Activated T-helper 9 cell treated with anti-CD3 and anti-CD28 coated beads, Interleukin-2, amount 50 U/mL, for 16 hours (primary cell): Measurements from ENCODE around the gene PREX1.
A peak's percentile ranks its signal among the peaks of the same experiment; 100 is the strongest.
"Not testable (repeated sequence)": the region's sequence is repeated elsewhere in the genome, so short reads cannot be mapped to it uniquely, and the experiment has no call there.

ENCODE experiments used
- DNase-seq: peaks from one replicate; pipeline ENCODE4 v3.0.0-alpha.2; 2020; ENCODE audit warnings: low read depth

PREX1 gene

GRCh38 chr20:48826480-48826879 lies 1.3 kb downstream of the PREX1 start:
- not testable (repeated sequence) for DNase-seq

GRCh38 chr20:48826069-48826468 lies 1.7 kb downstream of the PREX1 start:
- no peak for DNase-seq

GRCh38 chr20:48825566-48825920 lies 2.3 kb downstream of the PREX1 start:
- no peak for DNase-seq

GRCh38 chr20:48824830-48825565 lies 2.8 kb downstream of the PREX1 start:
- no peak for DNase-seq

GRCh38 chr20:48823960-48824498 lies 3.8 kb downstream of the PREX1 start:
- DNase-seq = peak; percentile 60

- no peak for DNase-seq
These were observed 4.3 kb downstream of the PREX1 start for GRCh38 chr20:48823476-48823875.

- DNase-seq = no peak
These were observed 4.9 kb downstream of the PREX1 start for GRCh38 chr20:48822879-48823385.

GRCh38 chr20:48822178-48822577 lies 5.6 kb downstream of the PREX1 start:
- DNase-seq = no peak

GRCh38 chr20:48821261-48821920 lies 6.4 kb downstream of the PREX1 start:
- DNase-seq = no peak

- DNase-seq = no peak
These were observed 7.2 kb downstream of the PREX1 start for GRCh38 chr20:48820649-48820973.

- no peak for DNase-seq
These were observed 7.8 kb downstream of the PREX1 start for GRCh38 chr20:48819821-48820648.

- no peak for DNase-seq
These were observed 8.7 kb downstream of the PREX1 start for GRCh38 chr20:48819089-48819488.

GRCh38 chr20:48818481-48818987 lies 9.3 kb downstream of the PREX1 start:
- DNase-seq = no peak

- DNase-seq = no peak
These were observed 9.8 kb downstream of the PREX1 start for GRCh38 chr20:48818031-48818370.

GRCh38 chr20:48817367-48818030 lies 10.3 kb downstream of the PREX1 start:
- DNase-seq = no peak

- DNase-seq = no peak
These were observed 11.3 kb downstream of the PREX1 start for GRCh38 chr20:48816282-48817205.

- DNase-seq = no peak
These were observed 12.3 kb downstream of the PREX1 start for GRCh38 chr20:48815537-48815936.

GRCh38 chr20:48814633-48815032 lies 13.2 kb downstream of the PREX1 start:
- no peak for DNase-seq

- no peak for DNase-seq
These were observed 13.8 kb downstream of the PREX1 start for GRCh38 chr20:48813930-48814546.

- DNase-seq = no peak
These were observed 14.4 kb downstream of the PREX1 start for GRCh38 chr20:48813446-48813747.
